ENCODE results near the gene RAB2B.

The RAB2B gene

GRCh38 chr14:21428930-21429329 is 47.8 kb downstream of the RAB2B start:
- DNase-seq (ENCODE audit: extremely low read depth, low read depth) = no peak
- no peak for TF ChIP-seq CTCF (IDR thresholded peaks at IDR 0.05; ENCODE audit: low read depth, low read length)

- DNase-seq (ENCODE audit: extremely low read depth, low read depth) = no peak
Observed at GRCh38 chr14:21426692-21427091, 50.1 kb downstream of the RAB2B start.

GRCh38 chr14:21419528-21419927 is 57.2 kb downstream of the RAB2B start:
- no peak for TF ChIP-seq CTCF (IDR thresholded peaks at IDR 0.05; ENCODE audit: low read depth, low read length)

More at GRCh38 chr14:21426692-21427091, 50.1 kb downstream of the RAB2B start:
- no peak for TF ChIP-seq CTCF (IDR thresholded peaks at IDR 0.05; ENCODE audit: low read depth, low read length)

GRCh38 chr14:21415329-21415728 is 61.4 kb downstream of the RAB2B start:
- no peak for DNase-seq (ENCODE audit: extremely low read depth, low read depth)
- TF ChIP-seq CTCF (IDR thresholded peaks at IDR 0.05; ENCODE audit: low read depth, low read length) = no peak

More at GRCh38 chr14:21419528-21419927, 57.2 kb downstream of the RAB2B start:
- DNase-seq (ENCODE audit: extremely low read depth, low read depth) = no peak

- no peak for DNase-seq (ENCODE audit: extremely low read depth, low read depth)
- no peak for TF ChIP-seq CTCF (IDR thresholded peaks at IDR 0.05; ENCODE audit: low read depth, low read length)
Observed at GRCh38 chr14:21414137-21414631, 62.6 kb downstream of the RAB2B start.

Measured in AG09319 (cell line).